Measurements from ENCODE around the gene KLHDC8B. TPM values are rescaled to one million over a fixed set of nuclear protein-coding genes. Genes with fewer than 3 reads are reported as not detected.

Gene KLHDC8B
- total RNA-seq, 1 donor from 2014 or later = 16.5 TPM

- no peak for DNase-seq (ENCODE audit: low read depth)
- TF ChIP-seq CTCF (conservative IDR thresholded peaks at IDR 0.05; ENCODE audit: low read depth, low read length) = no peak
- peak overlapping the region; percentile 98 for H3K4me3 ChIP-seq (ENCODE audit: low read depth, low read length)
Observed at GRCh38 chr3:49164983-49165720, 6.2 kb upstream of the KLHDC8B start.

GRCh38 chr3:49165771-49166751, 5.3 kb upstream of the KLHDC8B start, which contains the start of gene CCDC71:
TSS of gene CCDC71 (minus strand) at chr3:49166331. CDS start at chr3:49164208, 2,123 bp downstream.
- DNase-seq (ENCODE audit: low read depth) = no peak
- peak within 1 kb of the TSS; percentile 98 for H3K4me3 ChIP-seq (ENCODE audit: low read depth, low read length)
- no peak for TF ChIP-seq CTCF (conservative IDR thresholded peaks at IDR 0.05; ENCODE audit: low read depth, low read length)

GRCh38 chr3:49166752-49167556, 4.4 kb upstream of the KLHDC8B start:
- peak overlapping the region; percentile 98 for H3K4me3 ChIP-seq (ENCODE audit: low read depth, low read length)
- no peak for DNase-seq (ENCODE audit: low read depth)
- TF ChIP-seq CTCF (conservative IDR thresholded peaks at IDR 0.05; ENCODE audit: low read depth, low read length) = no peak

- no peak for DNase-seq (ENCODE audit: low read depth)
- H3K4me3 ChIP-seq (ENCODE audit: low read depth, low read length) = peak overlapping the region; percentile 84
- no peak for TF ChIP-seq CTCF (conservative IDR thresholded peaks at IDR 0.05; ENCODE audit: low read depth, low read length)
Observed at GRCh38 chr3:49170744-49171118, 667 bp upstream of the KLHDC8B start.

GRCh38 chr3:49171775-49172500, 540 bp downstream of the KLHDC8B start:
- H3K4me3 ChIP-seq (ENCODE audit: low read depth, low read length) = peak overlapping the region; percentile 84
- no peak for DNase-seq (ENCODE audit: low read depth)
- no peak for TF ChIP-seq CTCF (conservative IDR thresholded peaks at IDR 0.05; ENCODE audit: low read depth, low read length)

- H3K4me3 ChIP-seq (ENCODE audit: low read depth, low read length) = peak overlapping the region; percentile 84
- DNase-seq (ENCODE audit: low read depth) = no peak
- no peak for TF ChIP-seq CTCF (conservative IDR thresholded peaks at IDR 0.05; ENCODE audit: low read depth, low read length)
Observed at GRCh38 chr3:49172551-49173041, 1.2 kb downstream of the KLHDC8B start.
